HEK293 (cell line): Measurements from ENCODE around the gene PDP2.
A peak's percentile ranks its signal among the peaks of the same experiment; 100 is the strongest.

ENCODE experiments used
- CTCF ChIA-PET: fragments of 350-600 bp; formaldehyde crosslinking; extraction: SDS; loops from one replicate; lab custom pipeline; 2021; ENCODE audit warnings: antibody characterized with exemption; lab: Yijun Ruan, JAX
- POLR2A ChIA-PET: fragments of 300-600 bp; formaldehyde crosslinking; extraction: SDS; loops from one replicate; lab custom pipeline; 2020; ENCODE audit warnings: antibody characterized with exemption, inconsistent platforms; lab: Yijun Ruan, JAX
- H3K27ac ChIP-seq: fragments of 200-500 bp; sonication (Bioruptor generic); 2 replicates; pipeline ENCODE4 v1.5.1; 2014; ENCODE audit warnings: low read depth, low read length, control low read depth, inconsistent platforms; ENCODE audit errors: extremely low read depth
- H3K36me3 ChIP-seq, 2 experiments: fragments of 200-500 bp in 1 of 2; sonication (Bioruptor generic) in 1 of 2; 1 replicate in 1 of 2; 2 replicates in 1 of 2; pipeline ENCODE4 v1.5.1; 2014 to 2017; ENCODE audit warnings: inconsistent platforms in 2 of 2, low read length in 2 of 2; ENCODE audit not compliant: control insufficient read depth in 2 of 2, insufficient read depth in 1 of 2
- H3K4me1 ChIP-seq: fragments of 200-500 bp; sonication (Bioruptor generic); 2 replicates; pipeline ENCODE4 v1.5.1; 2014; ENCODE audit warnings: mild to moderate bottlenecking, low read length, inconsistent platforms; ENCODE audit not compliant: control insufficient read depth, insufficient read depth
- H3K4me3 ChIP-seq: 2 replicates; pipeline ENCODE4 v1.5.1; 2011; ENCODE audit warnings: low read depth, mild to moderate bottlenecking, control low read depth, low read length, moderate library complexity
- H3K9me3 ChIP-seq: fragments of 200-500 bp; sonication (Bioruptor generic); 2 replicates; pipeline ENCODE4 v1.5.1; 2014; ENCODE audit warnings: low read depth, low read length, inconsistent platforms; ENCODE audit not compliant: control insufficient read depth, insufficient read depth
- KLF1 ChIP-seq: fragments of 450-650 bp; formaldehyde crosslinking; IDR thresholded peaks from 2 replicates; pipeline ENCODE4 v1.5.1; 2016; ENCODE audit warnings: missing biosample characterization, missing genetic modification characterization
- KLF16 ChIP-seq: fragments of 450-650 bp; formaldehyde crosslinking; IDR thresholded peaks from 2 replicates; pipeline ENCODE4 v1.5.1; 2017; ENCODE audit warnings: missing biosample characterization, missing genetic modification characterization
- MZF1 ChIP-seq: fragments of 450-650 bp; formaldehyde crosslinking; IDR thresholded peaks from 2 replicates; pipeline ENCODE4 v1.5.1; 2017; ENCODE audit warnings: missing biosample characterization, missing genetic modification characterization, borderline replicate concordance
- SALL2 ChIP-seq: fragments of 450-650 bp; formaldehyde crosslinking; IDR thresholded peaks from 2 replicates; pipeline ENCODE4 v1.5.0; 2017; ENCODE audit warnings: missing biosample characterization, mild to moderate bottlenecking, missing genetic modification characterization, borderline replicate concordance
- SCRT2 ChIP-seq: fragments of 450-650 bp; formaldehyde crosslinking; IDR thresholded peaks from 2 replicates; pipeline ENCODE4 v1.5.1; 2016; ENCODE audit warnings: missing biosample characterization, missing genetic modification characterization
- YY1 ChIP-seq: fragments of 450-650 bp; formaldehyde crosslinking; IDR thresholded peaks from 2 replicates; pipeline ENCODE4 v1.5.1; 2018; ENCODE audit warnings: missing biosample characterization, missing genetic modification characterization
- ZBTB21 ChIP-seq: fragments of 450-650 bp; formaldehyde crosslinking; IDR thresholded peaks from 2 replicates; pipeline ENCODE4 v1.5.1; 2017; ENCODE audit warnings: missing biosample characterization, missing genetic modification characterization
- ZBTB48 ChIP-seq: fragments of 450-650 bp; formaldehyde crosslinking; IDR thresholded peaks from 2 replicates; pipeline ENCODE4 v1.5.1; 2016; ENCODE audit warnings: missing biosample characterization, missing genetic modification characterization
- ZFP37 ChIP-seq: fragments of 450-650 bp; formaldehyde crosslinking; IDR thresholded peaks from 2 replicates; pipeline ENCODE4 v1.5.1; 2016; ENCODE audit warnings: missing biosample characterization, missing genetic modification characterization
- ZNF148 ChIP-seq: fragments of 450-650 bp; formaldehyde crosslinking; IDR thresholded peaks from 2 replicates; pipeline ENCODE4 v1.5.0; 2017; ENCODE audit warnings: missing biosample characterization, missing genetic modification characterization, borderline replicate concordance
- ZNF311 ChIP-seq: fragments of 450-650 bp; formaldehyde crosslinking; IDR thresholded peaks from 2 replicates; pipeline ENCODE4 v1.5.1; 2017; ENCODE audit warnings: missing biosample characterization, missing genetic modification characterization, borderline replicate concordance
- ZNF324 ChIP-seq: fragments of 450-650 bp; formaldehyde crosslinking; IDR thresholded peaks from 2 replicates; pipeline ENCODE4 v1.5.1; 2016; ENCODE audit warnings: missing biosample characterization, missing genetic modification characterization
- ZNF404 ChIP-seq: fragments of 450-650 bp; formaldehyde crosslinking; IDR thresholded peaks from 2 replicates; pipeline ENCODE4 v1.5.1; 2017; ENCODE audit warnings: missing biosample characterization, missing genetic modification characterization
- ZNF664 ChIP-seq: fragments of 450-650 bp; formaldehyde crosslinking; IDR thresholded peaks from 2 replicates; pipeline ENCODE4 v1.5.1; 2016; ENCODE audit warnings: missing biosample characterization, missing genetic modification characterization
- ZSCAN23 ChIP-seq: fragments of 450-650 bp; formaldehyde crosslinking; IDR thresholded peaks from 2 replicates; pipeline ENCODE4 v1.5.1; 2016; ENCODE audit warnings: missing biosample characterization, missing genetic modification characterization
- ZSCAN30 ChIP-seq: fragments of 450-650 bp; IDR thresholded peaks from 2 replicates; pipeline ENCODE4 v1.5.1; 2018; ENCODE audit warnings: missing biosample characterization, mild to moderate bottlenecking, missing genetic modification characterization, moderate library complexity
- ZXDB ChIP-seq: fragments of 450-650 bp; formaldehyde crosslinking; IDR thresholded peaks from 2 replicates; pipeline ENCODE4 v1.5.1; 2016; ENCODE audit warnings: missing biosample characterization, missing genetic modification characterization
- TF ChIP-seq, protein P1 (sequence below): fragments of 450-650 bp; formaldehyde crosslinking; IDR thresholded peaks from 2 replicates; pipeline ENCODE4 v1.5.1; 2017; ENCODE audit warnings: missing biosample characterization, missing genetic modification characterization
- TF ChIP-seq, protein P2 (sequence below): fragments of 450-650 bp; formaldehyde crosslinking; IDR thresholded peaks from 2 replicates; pipeline ENCODE4 v1.5.1; 2016; ENCODE audit warnings: missing biosample characterization, missing genetic modification characterization, low read depth

Gene PDP2

DNA sequence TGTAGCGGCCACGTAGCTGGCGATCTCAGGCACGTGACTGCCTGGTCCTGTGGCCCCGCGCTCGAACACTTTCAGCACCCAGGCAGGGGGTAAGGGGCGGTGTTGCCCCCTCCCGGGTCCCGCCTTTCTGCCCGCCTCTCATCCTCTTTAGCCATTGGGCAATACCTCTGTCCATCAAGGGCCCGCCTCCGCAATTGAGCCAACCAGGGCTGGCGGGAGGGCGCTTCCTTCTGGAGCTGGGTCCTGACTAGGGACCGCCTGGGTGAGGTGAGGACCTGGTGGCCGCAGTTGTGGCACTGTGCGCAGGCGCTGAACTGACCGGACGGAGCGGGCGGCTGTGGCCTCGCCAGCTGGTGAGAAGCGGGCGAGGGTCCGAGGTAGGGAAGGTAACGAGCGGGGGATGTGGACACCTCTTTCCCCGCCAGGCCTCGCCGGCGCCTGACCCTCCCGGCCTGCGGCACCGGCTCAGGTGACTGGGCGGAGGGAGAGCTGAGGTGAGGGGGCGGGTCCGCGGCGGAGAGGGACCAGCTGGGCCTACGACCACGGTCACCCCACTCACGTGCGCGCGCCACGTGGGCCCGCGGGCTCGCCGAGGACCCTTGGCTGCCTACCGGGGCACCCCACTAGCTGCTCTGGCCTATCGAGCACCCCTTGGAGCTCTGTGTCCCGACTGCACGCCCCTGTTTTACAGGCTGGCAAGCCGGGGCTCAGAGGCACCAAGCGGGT, at the start of gene PDP2 (continued):
- TF ChIP-seq KLF16 (tag by site-specific recombination) (peak; percentile 90; the same call in 1 of the 2 replicates), ZSCAN23 (tag by site-specific recombination) (no peak), SCRT2 (no peak), ZSCAN30 (tag by site-specific recombination) (peak; percentile 64; the same call in 1 of the 2 replicates), ZBTB48 (peak; percentile 88), ZNF404 (tag by site-specific recombination) (no peak)
- TF ChIP-seq, protein P1, sequence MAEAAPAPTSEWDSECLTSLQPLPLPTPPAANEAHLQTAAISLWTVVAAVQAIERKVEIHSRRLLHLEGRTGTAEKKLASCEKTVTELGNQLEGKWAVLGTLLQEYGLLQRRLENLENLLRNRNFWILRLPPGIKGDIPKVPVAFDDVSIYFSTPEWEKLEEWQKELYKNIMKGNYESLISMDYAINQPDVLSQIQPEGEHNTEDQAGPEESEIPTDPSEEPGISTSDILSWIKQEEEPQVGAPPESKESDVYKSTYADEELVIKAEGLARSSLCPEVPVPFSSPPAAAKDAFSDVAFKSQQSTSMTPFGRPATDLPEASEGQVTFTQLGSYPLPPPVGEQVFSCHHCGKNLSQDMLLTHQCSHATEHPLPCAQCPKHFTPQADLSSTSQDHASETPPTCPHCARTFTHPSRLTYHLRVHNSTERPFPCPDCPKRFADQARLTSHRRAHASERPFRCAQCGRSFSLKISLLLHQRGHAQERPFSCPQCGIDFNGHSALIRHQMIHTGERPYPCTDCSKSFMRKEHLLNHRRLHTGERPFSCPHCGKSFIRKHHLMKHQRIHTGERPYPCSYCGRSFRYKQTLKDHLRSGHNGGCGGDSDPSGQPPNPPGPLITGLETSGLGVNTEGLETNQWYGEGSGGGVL (tag by site-specific recombination), result peak; percentile 92

DNA sequence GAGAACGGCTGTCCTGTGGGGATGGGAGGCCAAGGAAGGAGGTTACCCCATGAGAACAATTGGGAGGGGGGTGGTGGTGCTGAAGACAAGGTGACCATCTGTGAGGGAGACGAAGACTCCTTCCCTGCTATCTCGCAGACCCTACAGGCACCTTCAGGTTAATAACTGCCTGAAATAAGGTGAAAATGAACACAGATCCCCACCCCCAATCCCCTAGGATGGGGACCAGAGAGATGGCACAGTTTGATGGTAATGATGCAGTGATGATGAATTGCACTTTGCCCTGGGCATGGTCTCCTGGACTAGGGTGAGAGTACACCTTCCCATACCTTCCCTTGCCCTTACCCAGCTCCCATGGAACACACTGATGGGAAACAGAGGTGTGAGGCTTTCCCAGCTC, 48.1 kb upstream of the PDP2 start:
- Histone ChIP-seq H3K4me1 (peaks cover 5% of the 10 kb centered on the region; the same call in 1 of the 2 replicates), H3K27ac (no peak overlapping the region), H3K36me3 (peaks cover 13 to 20% of the 10 kb centered on the region in 2 experiments; a peak in 2 of 3 replicates), H3K9me3 (no peaks in the 10 kb centered on the region), H3K4me3 (no peak overlapping the region)
- ChIA-PET POLR2A (interaction anchor here (3.4 kb wide), 1 partner anchor 36 kb away, joined by 20 read pairs; no protein-coding TSS in a partner anchor), CTCF (interaction anchor here (0.7 to 3.4 kb wide), 8 partner anchors 10 to 104 kb away, joined by 3 to 74 read pairs (median 8); partner anchors contain the start of genes CA7 and DYNC1LI2)
- TF ChIP-seq MZF1 (tag by site-specific recombination), result peak; percentile 78
- TF ChIP-seq ZFP37 (tag by site-specific recombination), result no peak

DNA sequence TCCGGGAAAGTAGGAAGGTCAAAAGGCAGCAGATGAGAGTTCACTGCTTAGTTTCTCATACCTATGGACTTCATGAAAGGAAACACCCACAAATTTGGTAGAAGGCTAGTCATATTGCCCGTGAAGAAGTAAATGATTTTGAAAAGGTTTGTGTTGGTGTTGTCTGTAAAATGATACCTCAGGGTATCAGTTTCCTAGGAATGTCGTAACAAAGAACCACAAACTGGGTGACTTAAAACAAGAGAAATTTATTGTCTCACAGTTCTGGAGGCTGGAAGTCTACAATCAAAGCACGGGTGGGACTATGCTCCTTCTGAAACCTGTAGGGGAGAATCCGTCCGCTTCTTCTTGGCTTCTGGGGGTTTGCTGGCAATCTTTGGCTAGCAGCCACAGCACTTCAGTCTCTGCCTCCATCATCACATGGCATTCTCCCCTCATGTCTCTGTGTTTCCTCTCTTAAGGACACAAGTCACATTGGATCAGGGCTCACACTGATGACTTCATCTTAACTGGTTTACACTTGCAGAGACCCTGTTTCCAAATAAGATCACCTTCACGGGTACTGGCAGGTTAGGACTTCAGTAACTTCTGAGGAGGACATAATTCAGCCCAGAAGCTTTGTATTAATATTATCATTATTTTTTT, 47.5 kb upstream of the PDP2 start:
- Histone ChIP-seq H3K27ac (no peak overlapping the region), H3K4me1 (peaks cover 5% of the 10 kb centered on the region; the same call in 1 of the 2 replicates), H3K9me3 (no peaks in the 10 kb centered on the region), H3K4me3 (no peak overlapping the region), H3K36me3 (peaks cover 11 to 16% of the 10 kb centered on the region in 2 experiments; a peak in 2 of 3 replicates)
- ChIA-PET POLR2A (interaction anchor here (3.4 kb wide), 1 partner anchor 35 kb away, joined by 20 read pairs; no protein-coding TSS in a partner anchor), CTCF (interaction anchor here (0.6 to 3.8 kb wide), 5 partner anchors 10 to 48 kb away, joined by 4 to 21 read pairs (median 5); no protein-coding TSS in a partner anchor)
- TF ChIP-seq ZBTB21 (tag by site-specific recombination) (no peak), MZF1 (tag by site-specific recombination) (no peak), ZNF311 (tag by site-specific recombination) (no peak), ZNF148 (tag by site-specific recombination) (no peak), SALL2 (no peak), ZXDB (tag by site-specific recombination) (peak; percentile 42; the same call in 1 of the 2 replicates), ZNF664 (no peak), KLF1 (tag by site-specific recombination) (no peak), YY1 (no peak), ZNF324 (tag by site-specific recombination) (no peak)
- TF ChIP-seq, protein P2, sequence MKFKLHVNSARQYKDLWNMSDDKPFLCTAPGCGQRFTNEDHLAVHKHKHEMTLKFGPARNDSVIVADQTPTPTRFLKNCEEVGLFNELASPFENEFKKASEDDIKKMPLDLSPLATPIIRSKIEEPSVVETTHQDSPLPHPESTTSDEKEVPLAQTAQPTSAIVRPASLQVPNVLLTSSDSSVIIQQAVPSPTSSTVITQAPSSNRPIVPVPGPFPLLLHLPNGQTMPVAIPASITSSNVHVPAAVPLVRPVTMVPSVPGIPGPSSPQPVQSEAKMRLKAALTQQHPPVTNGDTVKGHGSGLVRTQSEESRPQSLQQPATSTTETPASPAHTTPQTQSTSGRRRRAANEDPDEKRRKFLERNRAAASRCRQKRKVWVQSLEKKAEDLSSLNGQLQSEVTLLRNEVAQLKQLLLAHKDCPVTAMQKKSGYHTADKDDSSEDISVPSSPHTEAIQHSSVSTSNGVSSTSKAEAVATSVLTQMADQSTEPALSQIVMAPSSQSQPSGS (tag by site-specific recombination), result peak; percentile 6; the same call in 1 of the 2 replicates
